GM21447 (cell line): ENCODE data around the gene TNFRSF8.

Experiments used
- ATAC-seq: cut with Tn5 transposase; IDR thresholded peaks from one replicate; pipeline ENCODE4 v1.9.1; 2021; ENCODE audit not compliant: unreplicated experiment

TNFRSF8 gene

DNA sequence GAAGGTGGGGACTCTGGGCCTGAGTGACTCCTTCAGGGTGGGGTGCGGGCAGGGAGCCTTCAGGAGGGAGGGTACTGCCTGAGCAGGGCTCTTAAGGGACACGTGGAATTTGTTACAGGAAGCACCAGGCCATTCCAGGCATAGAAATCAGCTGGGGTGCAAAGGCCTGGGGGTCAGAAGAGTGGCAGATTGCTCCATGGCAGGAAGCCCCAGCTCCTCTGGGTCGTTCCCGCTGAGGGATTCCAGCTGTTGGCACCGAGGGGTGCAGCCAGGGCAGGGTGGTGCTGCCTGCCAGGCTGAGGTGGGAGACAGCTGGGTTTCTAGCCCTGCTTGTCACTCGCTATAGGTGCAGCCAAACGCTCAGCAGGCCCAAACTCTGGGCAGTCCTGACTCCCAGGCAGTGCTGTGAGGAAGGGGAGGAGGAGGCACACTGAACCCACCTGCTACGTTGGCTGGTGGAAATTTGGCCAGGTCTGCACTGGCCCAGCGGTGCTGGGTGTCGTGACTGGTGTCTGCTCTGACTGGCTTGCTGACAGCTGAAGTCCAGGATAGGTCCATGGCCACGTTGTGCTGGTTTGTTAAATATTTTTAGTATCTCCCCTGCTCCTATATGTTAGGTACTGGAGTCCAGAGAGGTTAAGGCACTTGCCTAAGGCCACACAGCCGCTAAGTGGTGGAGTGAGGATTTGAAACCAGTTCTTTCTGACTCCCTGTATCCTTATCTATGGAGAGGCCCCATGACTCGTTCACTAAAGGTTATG is 123.0 kb downstream of the TNFRSF8 start:
- ATAC-seq: no peak

DNA sequence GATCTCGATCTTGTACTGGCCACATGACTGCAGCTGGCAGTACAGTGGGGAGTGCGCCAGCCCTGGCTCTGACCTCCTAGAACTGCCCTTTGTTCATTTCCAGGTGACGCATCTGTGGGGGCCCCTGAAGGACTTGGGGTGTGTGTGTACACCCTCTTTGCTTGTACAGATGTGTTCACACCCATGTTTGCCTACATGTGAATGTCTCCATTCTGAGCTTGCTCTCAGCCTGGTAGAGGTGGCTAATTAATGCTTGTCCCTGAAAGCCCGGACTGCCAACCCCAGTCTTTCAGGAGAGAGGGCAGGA is 123.5 kb downstream of the TNFRSF8 start:
- no peak for ATAC-seq

- ATAC-seq: no peak
Observed at GRCh38 chr1:12188115-12188514, 125.0 kb downstream of the TNFRSF8 start.

DNA sequence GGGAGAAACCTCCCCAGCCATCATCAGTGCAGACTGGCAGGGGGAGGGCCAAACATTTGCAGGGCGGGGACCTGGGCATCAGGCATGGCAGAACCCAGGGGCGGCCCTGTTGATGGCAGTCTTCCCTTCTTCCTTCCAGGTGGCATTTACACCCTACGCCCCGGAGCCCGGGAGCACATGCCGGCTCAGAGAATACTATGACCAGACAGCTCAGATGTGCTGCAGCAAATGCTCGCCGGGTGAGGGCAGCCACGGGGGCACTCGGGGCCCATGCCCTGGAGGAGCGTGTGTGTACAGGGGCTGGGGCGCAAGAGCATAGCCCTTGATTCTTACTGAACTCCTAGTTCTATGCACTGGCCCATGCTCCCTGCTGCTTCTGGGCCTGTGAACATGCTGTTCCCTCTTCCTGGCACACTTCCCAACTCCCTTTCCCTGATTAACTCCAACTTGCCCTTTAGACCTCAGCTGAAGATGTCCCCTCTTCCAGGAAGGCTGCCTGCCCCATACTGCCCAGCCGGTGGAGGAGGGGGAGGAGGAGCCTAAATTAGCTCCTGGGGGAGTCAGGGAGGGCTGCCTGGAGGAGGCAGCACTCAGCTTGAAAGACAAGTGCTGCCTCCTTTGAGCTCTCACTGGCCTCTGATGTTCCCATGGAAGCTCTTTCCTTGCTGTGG is 125.7 kb downstream of the TNFRSF8 start:
- no peak for ATAC-seq

GRCh38 chr1:12189328-12189682 is 126.2 kb downstream of the TNFRSF8 start:
- ATAC-seq: no peak

GRCh38 chr1:12191242-12192032 is 128.3 kb downstream of the TNFRSF8 start:
- no peak for ATAC-seq
